ENCODE data around the gene CRYGD. TPM values are rescaled to one million over a fixed set of nuclear protein-coding genes. Genes with fewer than 3 reads are reported as not detected.

CRYGD gene
- total RNA-seq, 1 experiment from 2014 or later: 4.6 TPM

DNA sequence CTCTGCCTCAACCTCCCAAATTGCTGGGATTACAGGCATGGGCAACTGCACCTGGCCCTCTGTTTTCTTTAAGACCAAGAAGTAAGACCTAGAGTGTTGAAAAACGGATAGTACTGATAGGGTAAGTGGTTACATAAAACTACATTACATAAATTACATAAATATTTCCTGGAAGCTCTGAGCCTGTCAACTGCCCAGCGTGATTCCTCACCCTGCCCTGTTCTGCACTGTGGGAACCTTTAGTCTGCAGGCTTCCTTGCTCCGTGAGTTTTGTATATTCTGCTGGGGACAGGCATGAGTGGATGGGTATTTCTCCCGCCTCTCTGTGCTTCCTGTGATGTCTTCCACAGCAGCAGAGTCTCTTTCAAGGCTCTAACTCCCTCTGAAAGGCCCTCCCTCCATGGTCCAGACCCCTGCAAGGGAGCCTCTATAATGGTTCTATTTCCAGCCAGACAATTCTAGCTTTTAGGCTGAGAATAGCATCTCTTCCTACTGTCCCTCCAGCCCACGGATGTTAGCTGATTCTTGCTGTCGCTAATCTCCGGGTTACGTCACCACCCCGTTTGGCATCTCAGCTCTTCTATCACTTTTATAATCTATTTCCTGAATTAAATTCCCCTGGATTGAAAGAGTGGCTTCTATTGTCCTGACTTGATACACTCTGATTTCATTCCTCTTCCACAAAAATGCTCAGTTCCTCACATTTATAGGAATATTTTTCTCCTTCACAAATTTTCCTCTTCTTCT is 49.5 kb downstream of the CRYGD start:
- H3K9me3 Mint-ChIP-seq: peaks cover 11% of the 10 kb centered on the region
- DNase-seq (ENCODE audit: low spot score) (no peak), ATAC-seq (no peak)
- peaks cover 23% of the 10 kb centered on the region for H3K4me1 Mint-ChIP-seq
- peaks cover 5% of the 10 kb centered on the region for H3K36me3 Mint-ChIP-seq
- ChIA-PET CTCF (interaction anchor here (0.6 to 1.6 kb wide), 9 partner anchors 12 to 1016 kb away, joined by 3 to 4 read pairs (median 3); partner anchors contain the start of gene IDH1), POLR2A (no interaction called here)
- TF ChIP-seq ZNF671 (CRISPR knock-in tag; IDR thresholded peaks at IDR 0.05) (no peak), NR2C2 (CRISPR knock-in tag; IDR thresholded peaks at IDR 0.05) (no peak), CREM (CRISPR knock-in tag; IDR thresholded peaks at IDR 0.05) (no peak), GTF2I (CRISPR knock-in tag; conservative IDR thresholded peaks at IDR 0.05) (no peak), GRHL2 (CRISPR knock-in tag; IDR thresholded peaks at IDR 0.05; ENCODE audit: insufficient replicate concordance, severe bottlenecking) (no peak), OVOL2 (CRISPR knock-in tag; IDR thresholded peaks at IDR 0.05; ENCODE audit: borderline replicate concordance) (no peak), ATF1 (CRISPR knock-in tag; IDR thresholded peaks at IDR 0.05) (no peak), SP1 (CRISPR knock-in tag; conservative IDR thresholded peaks at IDR 0.05) (no peak)
- H3K4me3 Mint-ChIP-seq: no peak overlapping the region
- H3K27ac Mint-ChIP-seq: no peak overlapping the region
- no peaks in the 10 kb centered on the region for H3K27me3 Mint-ChIP-seq (ENCODE audit: low read depth)

- Mint-ChIP-seq H3K36me3 (no peaks in the 10 kb centered on the region), H3K4me3 (no peak overlapping the region), H3K27ac (no peak overlapping the region), H3K9me3 (no peaks in the 10 kb centered on the region), H3K27me3 (ENCODE audit: low read depth) (no peaks in the 10 kb centered on the region), H3K4me1 (peaks cover 4% of the 10 kb centered on the region)
- ChIA-PET CTCF (interaction anchor here (0.6 to 1.8 kb wide), 29 partner anchors 9 to 447 kb away, joined by 3 to 23 read pairs (median 3); partner anchors contain the start of genes FZD5, IDH1 and METTL21A), POLR2A (no interaction called here)
- no peak for TF ChIP-seq MAX (CRISPR knock-in tag; IDR thresholded peaks at IDR 0.05)
- TF ChIP-seq, protein P1, sequence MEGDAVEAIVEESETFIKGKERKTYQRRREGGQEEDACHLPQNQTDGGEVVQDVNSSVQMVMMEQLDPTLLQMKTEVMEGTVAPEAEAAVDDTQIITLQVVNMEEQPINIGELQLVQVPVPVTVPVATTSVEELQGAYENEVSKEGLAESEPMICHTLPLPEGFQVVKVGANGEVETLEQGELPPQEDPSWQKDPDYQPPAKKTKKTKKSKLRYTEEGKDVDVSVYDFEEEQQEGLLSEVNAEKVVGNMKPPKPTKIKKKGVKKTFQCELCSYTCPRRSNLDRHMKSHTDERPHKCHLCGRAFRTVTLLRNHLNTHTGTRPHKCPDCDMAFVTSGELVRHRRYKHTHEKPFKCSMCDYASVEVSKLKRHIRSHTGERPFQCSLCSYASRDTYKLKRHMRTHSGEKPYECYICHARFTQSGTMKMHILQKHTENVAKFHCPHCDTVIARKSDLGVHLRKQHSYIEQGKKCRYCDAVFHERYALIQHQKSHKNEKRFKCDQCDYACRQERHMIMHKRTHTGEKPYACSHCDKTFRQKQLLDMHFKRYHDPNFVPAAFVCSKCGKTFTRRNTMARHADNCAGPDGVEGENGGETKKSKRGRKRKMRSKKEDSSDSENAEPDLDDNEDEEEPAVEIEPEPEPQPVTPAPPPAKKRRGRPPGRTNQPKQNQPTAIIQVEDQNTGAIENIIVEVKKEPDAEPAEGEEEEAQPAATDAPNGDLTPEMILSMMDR (IDR thresholded peaks at IDR 0.05): peak; percentile 56; the same call in 1 of the 2 replicates
- ATAC-seq (peak; percentile 94), DNase-seq (ENCODE audit: low spot score) (peak; percentile 72)
Measured at GRCh38 chr2:208072250-208072892, 52.0 kb downstream of the CRYGD start.

Other genes with a start within 250 kb of the CRYGD start
- gene PLEKHM3, start 99.0 kb downstream of the CRYGD start, total RNA-seq (2021): 4.3 to 5.8 TPM (median 4.5 TPM) in 3 replicates
- not detected in 3 replicates for gene CRYGC, start 5.3 kb upstream of the CRYGD start, total RNA-seq (2021)
- 0.87 TPM in 1 of 3 replicates, not detected in the others for gene CRYGB, start 21.6 kb upstream of the CRYGD start, total RNA-seq (2021)
- not detected in 3 replicates for gene CRYGA, start 39.1 kb upstream of the CRYGD start, total RNA-seq (2021)
- 0.39 to 0.96 TPM (median 0.87 TPM) in 3 replicates for gene C2orf80, start 65.5 kb upstream of the CRYGD start, total RNA-seq (2021)
- gene IDH1, start 130.5 kb upstream of the CRYGD start, total RNA-seq (2021): 280 to 352 TPM (median 291 TPM) in 3 replicates
- gene PIKFYVE, start 141.7 kb upstream of the CRYGD start, total RNA-seq (2021): 28.9 to 36.1 TPM (median 33.6 TPM) in 3 replicates